Kidney epithelial cell (primary cell): ENCODE measurements around the gene CPB2. TPM values are rescaled to one million over a fixed set of nuclear protein-coding genes. Genes with fewer than 3 reads are reported as not detected.

Experiments
- DNase-seq: peaks from one replicate; pipeline ENCODE4 v3.0.0-alpha.2; 2010; ENCODE audit warnings: low read depth
- H3K27me3 ChIP-seq: 2 replicates; pipeline ENCODE4 v1.6.0; 2011; ENCODE audit warnings: low read length; ENCODE audit not compliant: control insufficient read depth, insufficient read depth
- H3K36me3 ChIP-seq: 2 replicates; pipeline ENCODE4 v1.5.1; 2011; ENCODE audit warnings: low read length; ENCODE audit not compliant: control insufficient read depth, insufficient read depth
- H3K4me3 ChIP-seq: 2 replicates; pipeline ENCODE4 v1.5.1; 2011; ENCODE audit warnings: low read depth, mild to moderate bottlenecking, control low read depth, low read length
- total RNA-seq: library from RNA; depleted of rRNA; stranded (reverse); fragments of >200 nt; gene quantifications from 2 replicates; pipeline ENCODE4 v1.2.3, GENCODE V29; 2015
- TF ChIP-seq, protein P1 (sequence below): IDR thresholded peaks from 2 replicates; pipeline ENCODE4 v1.5.1; 2011; ENCODE audit warnings: mild to moderate bottlenecking, moderate library complexity, low read length, control low read depth, inconsistent platforms; ENCODE audit not compliant: insufficient read depth, poor library complexity, severe bottlenecking

Gene CPB2, protein sequence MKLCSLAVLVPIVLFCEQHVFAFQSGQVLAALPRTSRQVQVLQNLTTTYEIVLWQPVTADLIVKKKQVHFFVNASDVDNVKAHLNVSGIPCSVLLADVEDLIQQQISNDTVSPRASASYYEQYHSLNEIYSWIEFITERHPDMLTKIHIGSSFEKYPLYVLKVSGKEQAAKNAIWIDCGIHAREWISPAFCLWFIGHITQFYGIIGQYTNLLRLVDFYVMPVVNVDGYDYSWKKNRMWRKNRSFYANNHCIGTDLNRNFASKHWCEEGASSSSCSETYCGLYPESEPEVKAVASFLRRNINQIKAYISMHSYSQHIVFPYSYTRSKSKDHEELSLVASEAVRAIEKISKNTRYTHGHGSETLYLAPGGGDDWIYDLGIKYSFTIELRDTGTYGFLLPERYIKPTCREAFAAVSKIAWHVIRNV
- total RNA-seq: not detected in 2 replicates

DNA sequence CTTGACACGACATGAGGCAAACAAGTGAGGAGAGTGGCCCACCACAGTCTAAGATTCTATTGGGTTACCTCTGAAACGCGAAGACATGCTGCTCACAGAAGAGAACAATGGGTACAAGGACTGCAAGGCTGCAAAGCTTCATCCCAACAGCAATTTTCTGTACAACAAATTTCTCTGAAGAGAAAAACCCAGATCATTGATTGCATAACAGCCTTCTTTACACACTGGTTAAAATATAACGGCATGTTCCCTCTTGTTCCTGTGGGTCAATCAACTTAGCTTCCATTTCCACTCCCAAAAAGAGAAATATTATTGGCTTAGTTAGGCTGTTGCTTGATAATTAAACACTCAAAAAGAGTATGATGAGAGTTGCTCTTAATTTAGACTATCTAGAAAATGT lies at the start of gene CPB2:
Gene CPB2 (minus strand): TSS at position 166 of the 400 bp plus-strand sequence. CDS start 24 bp downstream, at position 142.
- TF ChIP-seq, protein P1, sequence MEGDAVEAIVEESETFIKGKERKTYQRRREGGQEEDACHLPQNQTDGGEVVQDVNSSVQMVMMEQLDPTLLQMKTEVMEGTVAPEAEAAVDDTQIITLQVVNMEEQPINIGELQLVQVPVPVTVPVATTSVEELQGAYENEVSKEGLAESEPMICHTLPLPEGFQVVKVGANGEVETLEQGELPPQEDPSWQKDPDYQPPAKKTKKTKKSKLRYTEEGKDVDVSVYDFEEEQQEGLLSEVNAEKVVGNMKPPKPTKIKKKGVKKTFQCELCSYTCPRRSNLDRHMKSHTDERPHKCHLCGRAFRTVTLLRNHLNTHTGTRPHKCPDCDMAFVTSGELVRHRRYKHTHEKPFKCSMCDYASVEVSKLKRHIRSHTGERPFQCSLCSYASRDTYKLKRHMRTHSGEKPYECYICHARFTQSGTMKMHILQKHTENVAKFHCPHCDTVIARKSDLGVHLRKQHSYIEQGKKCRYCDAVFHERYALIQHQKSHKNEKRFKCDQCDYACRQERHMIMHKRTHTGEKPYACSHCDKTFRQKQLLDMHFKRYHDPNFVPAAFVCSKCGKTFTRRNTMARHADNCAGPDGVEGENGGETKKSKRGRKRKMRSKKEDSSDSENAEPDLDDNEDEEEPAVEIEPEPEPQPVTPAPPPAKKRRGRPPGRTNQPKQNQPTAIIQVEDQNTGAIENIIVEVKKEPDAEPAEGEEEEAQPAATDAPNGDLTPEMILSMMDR: no peak
- DNase-seq: no peak
- no peaks in the 10 kb centered on the region for H3K36me3 ChIP-seq
- no peak within 1 kb of the TSS for H3K4me3 ChIP-seq
- H3K27me3 ChIP-seq: no peaks in the 10 kb centered on the region

DNA sequence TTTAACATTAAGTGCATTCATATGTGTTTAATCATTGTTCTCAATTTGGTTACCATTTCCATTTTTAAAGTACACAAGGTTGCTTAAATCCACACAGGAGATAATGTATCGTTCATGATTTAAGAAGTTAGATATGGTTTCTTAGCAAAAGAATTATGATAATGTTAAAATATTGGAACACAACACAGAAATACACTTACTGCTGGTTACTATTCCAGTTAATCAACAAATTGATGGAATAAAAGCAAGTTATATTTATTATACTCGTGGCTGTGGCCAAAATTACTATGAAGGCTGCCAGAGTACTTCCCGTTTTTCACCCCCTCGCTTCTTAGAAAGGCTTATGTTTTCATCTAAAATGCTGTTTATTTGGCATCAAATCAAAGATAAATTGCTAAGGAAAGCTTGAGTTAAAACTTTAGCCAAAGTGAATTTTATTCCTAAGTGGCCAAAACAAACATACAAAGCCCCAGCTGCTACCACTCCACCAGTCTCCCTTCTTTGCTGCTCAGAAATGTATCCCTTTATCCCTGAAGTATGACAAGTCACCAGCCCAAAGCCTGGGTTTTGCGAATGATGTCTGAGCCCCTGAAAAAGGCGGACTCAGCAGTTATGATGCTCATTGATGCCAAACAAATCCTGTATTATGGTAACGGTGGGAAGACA lies 49.4 kb upstream of the CPB2 start:
- TF ChIP-seq, protein P1: no peak

DNA sequence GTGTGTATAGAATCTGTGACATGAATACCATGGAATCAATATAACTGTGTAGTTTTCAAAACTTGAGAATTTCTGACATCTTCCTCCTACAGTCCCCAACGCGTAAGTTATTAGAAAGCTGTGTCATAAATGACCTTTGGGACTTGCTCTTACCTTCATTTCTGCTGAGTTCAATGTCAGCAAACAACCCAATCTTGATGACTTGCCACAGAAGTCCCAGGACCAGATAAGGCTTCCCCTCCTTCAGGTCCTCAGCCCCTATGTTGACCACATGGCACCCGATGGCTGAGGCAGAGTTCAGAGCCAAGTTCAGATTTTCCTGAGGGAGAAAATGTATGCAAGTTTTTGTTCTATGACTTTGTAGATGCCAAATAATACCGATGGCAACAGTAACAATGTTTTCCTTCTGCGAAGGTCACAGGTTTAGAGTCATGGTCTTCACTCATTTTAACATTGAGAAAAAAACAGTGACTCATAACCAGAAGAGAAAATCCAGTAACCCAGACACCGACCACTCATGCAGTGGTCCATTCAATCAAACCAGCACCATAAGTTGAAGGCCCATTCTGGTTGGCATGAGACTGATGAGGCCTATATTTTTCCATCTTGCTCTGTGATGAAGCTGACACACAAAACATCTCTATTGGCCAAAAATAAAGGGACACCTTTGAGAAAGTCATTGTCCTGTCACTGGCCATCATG lies 47.9 kb upstream of the CPB2 start:
- no peak for DNase-seq
- Histone ChIP-seq H3K4me3 (no peak overlapping the region), H3K36me3 (no peaks in the 10 kb centered on the region), H3K27me3 (no peaks in the 10 kb centered on the region)
- TF ChIP-seq, protein P1: no peak

More for the DNA sequence above, 49.4 kb upstream of the CPB2 start:
- DNase-seq: no peak
- no peaks in the 10 kb centered on the region for H3K36me3 ChIP-seq
- no peak overlapping the region for H3K4me3 ChIP-seq
- H3K27me3 ChIP-seq: no peaks in the 10 kb centered on the region

DNA sequence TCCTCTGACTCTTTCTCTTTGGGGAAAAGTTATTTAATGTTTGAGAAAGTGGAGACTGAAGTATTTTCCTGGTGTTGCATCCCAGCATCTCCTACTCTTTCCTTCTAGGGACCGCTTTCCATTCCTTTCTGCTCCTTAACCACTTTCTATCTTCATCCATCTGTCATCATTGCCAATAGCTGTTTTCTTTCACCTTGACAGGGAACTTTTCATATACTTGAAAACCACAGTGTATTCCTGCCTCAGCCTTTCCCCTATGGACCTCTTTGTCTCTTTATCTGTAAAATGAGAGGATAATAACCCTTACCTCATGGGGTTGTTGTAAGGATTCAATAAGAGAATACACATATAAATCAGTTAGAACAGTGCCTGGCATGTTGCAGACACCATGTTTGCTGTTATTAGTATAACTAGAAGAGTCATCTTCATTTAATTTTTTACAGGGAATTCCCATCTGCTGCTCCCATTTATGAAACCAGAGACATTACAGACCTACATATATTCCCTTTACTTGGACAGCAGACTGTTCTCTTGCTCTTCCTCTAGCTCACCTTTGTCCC lies 45.4 kb upstream of the CPB2 start:
- H3K27me3 ChIP-seq: no peaks in the 10 kb centered on the region
- no peak for DNase-seq
- TF ChIP-seq, protein P1: no peak
- H3K4me3 ChIP-seq: no peak overlapping the region
- no peaks in the 10 kb centered on the region for H3K36me3 ChIP-seq

DNA sequence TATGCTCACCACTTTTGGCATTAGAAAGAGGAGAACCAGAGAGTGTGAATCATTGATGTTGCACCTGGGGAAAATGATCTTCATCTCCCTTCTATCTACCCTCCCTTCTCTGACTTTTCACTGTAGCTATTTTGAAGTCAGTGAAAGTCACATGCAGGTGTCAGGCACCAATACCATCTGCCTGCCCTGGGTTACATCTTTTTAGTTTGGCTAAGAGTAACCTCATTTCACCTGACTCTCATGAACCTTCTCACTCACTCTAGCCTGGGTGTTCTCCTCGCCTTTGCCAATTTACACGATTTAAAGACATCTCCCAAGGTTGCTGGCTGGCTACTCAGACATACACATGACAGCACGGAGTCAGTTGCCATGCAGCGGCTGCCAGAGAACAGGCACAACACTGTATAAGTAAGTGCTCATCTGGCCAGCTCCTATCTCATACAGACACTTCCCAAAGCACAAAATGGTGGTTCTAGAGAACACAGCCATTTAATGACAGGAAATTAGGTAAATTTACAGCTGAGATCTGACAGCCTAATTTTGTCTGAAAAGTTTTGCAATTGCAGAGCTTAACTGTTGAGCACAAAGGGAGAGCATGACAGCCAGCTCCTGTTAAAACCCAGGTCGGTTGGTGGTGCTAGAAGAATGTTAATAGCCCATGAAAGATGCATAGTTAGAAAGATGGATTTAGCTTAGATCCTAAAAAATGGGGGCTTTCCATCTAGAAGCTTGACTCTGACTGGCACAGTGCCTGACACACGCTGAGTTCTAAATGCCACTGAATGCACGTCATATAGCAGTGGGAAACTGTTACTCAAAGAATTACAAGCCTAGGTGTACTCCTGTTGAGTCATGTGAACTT lies 44.7 kb upstream of the CPB2 start:
- H3K4me3 ChIP-seq: no peak overlapping the region
- H3K36me3 ChIP-seq: no peaks in the 10 kb centered on the region
- TF ChIP-seq, protein P1: no peak
- no peak for DNase-seq
- no peaks in the 10 kb centered on the region for H3K27me3 ChIP-seq
